Muscle layer of colon (tissue), 2 donors: ENCODE data around the gene WNT3A.
"Not testable (repeated sequence)": the region's sequence is repeated elsewhere in the genome, so short reads cannot be mapped to it uniquely, and the experiment has no call there.

ENCODE experiments used
- H3K27ac ChIP-seq: one replicate; pipeline ENCODE4 v1.7.0; 2013; ENCODE audit warnings: low read depth, mild to moderate bottlenecking, low read length, moderate library complexity
- H3K27me3 ChIP-seq, 2 donors: one replicate each; pipeline ENCODE4 v1.7.0; 2013; ENCODE audit warnings: low read length in 2 of 2, mild to moderate bottlenecking in 2 of 2; ENCODE audit not compliant: insufficient read depth in 2 of 2, control insufficient read depth in 1 of 2
- H3K36me3 ChIP-seq: one replicate; pipeline ENCODE4 v1.7.0; 2013; ENCODE audit warnings: mild to moderate bottlenecking, low read length; ENCODE audit not compliant: insufficient read depth
- H3K4me1 ChIP-seq: one replicate; pipeline ENCODE4 v1.7.0; 2013; ENCODE audit warnings: mild to moderate bottlenecking, low read length; ENCODE audit not compliant: insufficient read depth
- H3K4me3 ChIP-seq, 2 donors: one replicate each; pipeline ENCODE4 v1.7.0; 2013; ENCODE audit warnings: low read length in 2 of 2, low read depth in 1 of 2, mild to moderate bottlenecking in 1 of 2, moderate library complexity in 1 of 2
- H3K9ac ChIP-seq: one replicate; pipeline ENCODE4 v1.7.0; 2013; ENCODE audit warnings: low read length
- H3K9me3 ChIP-seq: one replicate; pipeline ENCODE4 v1.7.0; 2013; ENCODE audit warnings: mild to moderate bottlenecking, low read length
- donor health status: abdominal sarcoma.
- donor health status: Adenocarcinoma of cecum.

WNT3A gene

GRCh38 chr1:228016181-228016510 is 9.3 kb downstream of the WNT3A start:
- Histone ChIP-seq H3K27me3 (no peaks in the 10 kb centered on the region), H3K4me3 (no peak overlapping the region), H3K36me3 (no peaks in the 10 kb centered on the region), H3K9ac (no peak overlapping the region), H3K9me3 (no peaks in the 10 kb centered on the region), H3K27ac (no peak overlapping the region), H3K4me1 (no peaks in the 10 kb centered on the region)

GRCh38 chr1:228016653-228017355 is 10.0 kb downstream of the WNT3A start:
- H3K4me1 ChIP-seq = no peaks in the 10 kb centered on the region

GRCh38 chr1:228017356-228018124 is 10.7 kb downstream of the WNT3A start:
- Histone ChIP-seq H3K9me3 (no peaks in the 10 kb centered on the region), H3K27me3 (no peaks in the 10 kb centered on the region), H3K4me1 (no peaks in the 10 kb centered on the region), H3K27ac (no peak overlapping the region), H3K4me3 (no peak overlapping the region), H3K36me3 (no peaks in the 10 kb centered on the region), H3K9ac (no peak overlapping the region)

More at GRCh38 chr1:228016653-228017355, 10.0 kb downstream of the WNT3A start:
- H3K4me3 ChIP-seq = no peak overlapping the region
- no peak overlapping the region for H3K27ac ChIP-seq
- H3K9ac ChIP-seq = no peak overlapping the region
- H3K36me3 ChIP-seq = no peaks in the 10 kb centered on the region
- no peaks in the 10 kb centered on the region for H3K9me3 ChIP-seq
- no peaks in the 10 kb centered on the region for H3K27me3 ChIP-seq

- Histone ChIP-seq H3K27me3 (no peaks in the 10 kb centered on the region), H3K9ac (no peak overlapping the region), H3K9me3 (no peaks in the 10 kb centered on the region), H3K4me1 (no peaks in the 10 kb centered on the region), H3K36me3 (no peaks in the 10 kb centered on the region), H3K4me3 (no peak overlapping the region), H3K27ac (no peak overlapping the region)
These were observed 11.3 kb downstream of the WNT3A start for GRCh38 chr1:228018125-228018398.

- H3K9me3 ChIP-seq = no peaks in the 10 kb centered on the region
- no peak overlapping the region for H3K9ac ChIP-seq
- H3K27ac ChIP-seq = no peak overlapping the region
- no peaks in the 10 kb centered on the region for H3K27me3 ChIP-seq
- H3K4me1 ChIP-seq = no peaks in the 10 kb centered on the region
- no peak overlapping the region for H3K4me3 ChIP-seq
- no peaks in the 10 kb centered on the region for H3K36me3 ChIP-seq
These were observed 12.3 kb downstream of the WNT3A start for GRCh38 chr1:228018961-228019721.

- H3K9ac ChIP-seq, H3K27ac ChIP-seq, H3K9me3 ChIP-seq, H3K4me1 ChIP-seq, H3K36me3 ChIP-seq, H3K27me3 ChIP-seq, H3K4me3 ChIP-seq: not testable (repeated sequence)
These were observed 12.9 kb downstream of the WNT3A start for GRCh38 chr1:228019722-228020083.

GRCh38 chr1:228020686-228021354 is 14.0 kb downstream of the WNT3A start:
- Histone ChIP-seq H3K4me3 (no peak overlapping the region), H3K4me1 (no peaks in the 10 kb centered on the region), H3K27ac (no peak overlapping the region), H3K36me3 (no peaks in the 10 kb centered on the region), H3K9me3 (no peaks in the 10 kb centered on the region), H3K9ac (no peak overlapping the region), H3K27me3 (no peaks in the 10 kb centered on the region)

- Histone ChIP-seq H3K4me3 (no peak overlapping the region), H3K9ac (no peak overlapping the region), H3K27me3 (no peaks in the 10 kb centered on the region), H3K4me1 (no peaks in the 10 kb centered on the region), H3K36me3 (no peaks in the 10 kb centered on the region), H3K9me3 (no peaks in the 10 kb centered on the region), H3K27ac (no peak overlapping the region)
These were observed 14.7 kb downstream of the WNT3A start for GRCh38 chr1:228021355-228022030.

- H3K27me3 ChIP-seq = no peaks in the 10 kb centered on the region
- no peak overlapping the region for H3K27ac ChIP-seq
- H3K9me3 ChIP-seq = no peaks in the 10 kb centered on the region
- H3K9ac ChIP-seq = no peak overlapping the region
- H3K36me3 ChIP-seq = no peaks in the 10 kb centered on the region
- H3K4me3 ChIP-seq = no peak overlapping the region
- H3K4me1 ChIP-seq = no peaks in the 10 kb centered on the region
These were observed 15.9 kb downstream of the WNT3A start for GRCh38 chr1:228022571-228023293.

GRCh38 chr1:228023294-228023639 is 16.5 kb downstream of the WNT3A start:
- Histone ChIP-seq H3K36me3 (no peaks in the 10 kb centered on the region), H3K4me3 (no peak overlapping the region), H3K9me3 (no peaks in the 10 kb centered on the region), H3K27me3 (no peaks in the 10 kb centered on the region), H3K9ac (no peak overlapping the region), H3K27ac (no peak overlapping the region), H3K4me1 (no peaks in the 10 kb centered on the region)
